PC-9 (cell line): ENCODE results near the gene PAFAH2. TPM values are rescaled to one million over a fixed set of nuclear protein-coding genes. Genes with fewer than 3 reads are reported as not detected.

Experiments
- BruUV-seq: library from RNA; stranded (reverse); fragments of 400-500 nt; replicated peaks from 2 replicates; lab custom pipeline; 2021; lab: Mats Ljungman, UMichigan
- CTCF ChIA-PET: fragments of 300-600 bp; sonication (Branson Sonifier 250); formaldehyde crosslinking; loops from one replicate; lab custom pipeline; 2022; ENCODE audit warnings: antibody characterized with exemption; lab: Charles Lee
- POLR2A ChIA-PET: fragments of 300-600 bp; sonication (Branson Sonifier 250); formaldehyde crosslinking; loops from one replicate; lab custom pipeline; 2022; ENCODE audit warnings: antibody characterized with exemption; ENCODE audit not compliant: unreplicated experiment; lab: Charles Lee
- DNase-seq, 2 experiments: peaks; one replicate each; pipeline versions ENCODE4 v3.0.0 to v3.0.0-alpha.2; 2015 to 2022; ENCODE audit warnings: mixed read lengths in 1 of 2
- H2AFZ ChIP-seq: fragments of 200-600 bp; sonication (generic); 2 replicates; pipeline ENCODE4 v1.8.1; 2017; ENCODE audit warnings: antibody characterized with exemption
- H3F3A ChIP-seq: fragments of 200-600 bp; sonication (generic); 2 replicates; pipeline ENCODE4 v1.8.1; 2017; ENCODE audit warnings: antibody characterized with exemption, mild to moderate bottlenecking, low read depth; ENCODE audit not compliant: insufficient read depth
- H3K27ac ChIP-seq: fragments of 200-600 bp; sonication (generic); 2 replicates; pipeline ENCODE4 v1.6.1; 2016; ENCODE audit warnings: mixed run types
- H3K27me3 ChIP-seq: fragments of 200-600 bp; sonication (generic); 2 replicates; pipeline ENCODE4 v1.6.1; 2016; ENCODE audit warnings: low read depth, mixed run types; ENCODE audit not compliant: insufficient read depth
- H3K36me3 ChIP-seq: fragments of 200-600 bp; sonication (generic); 2 replicates; pipeline ENCODE4 v1.6.1; 2016; ENCODE audit warnings: low read depth, mixed run types
- H3K4me1 ChIP-seq: fragments of 200-600 bp; sonication (generic); replicated peaks from 2 replicates; pipeline ENCODE4 v1.6.1; 2016; ENCODE audit warnings: mixed run types; ENCODE audit not compliant: insufficient read depth
- H3K4me2 ChIP-seq: fragments of 200-600 bp; sonication (generic); 2 replicates; pipeline ENCODE4 v1.6.1; 2017; ENCODE audit warnings: mixed run types
- H3K4me3 ChIP-seq: fragments of 200-600 bp; sonication (generic); 2 replicates; pipeline ENCODE4 v1.6.1; 2016; ENCODE audit warnings: mixed run types
- H3K79me2 ChIP-seq: fragments of 200-600 bp; sonication (generic); 2 replicates; pipeline ENCODE4 v1.6.1; 2017; ENCODE audit warnings: low read depth, mixed run types
- H3K9me2 ChIP-seq: fragments of 200-600 bp; sonication (generic); 2 replicates; pipeline ENCODE4 v1.8.1; 2017; ENCODE audit warnings: mild to moderate bottlenecking; ENCODE audit not compliant: insufficient read depth
- H3K9me3 ChIP-seq: fragments of 200-600 bp; sonication (generic); 2 replicates; pipeline ENCODE4 v1.8.1; 2016; ENCODE audit warnings: low read depth; ENCODE audit not compliant: insufficient read depth
- H4K20me1 ChIP-seq: fragments of 200-600 bp; sonication (generic); 2 replicates; pipeline ENCODE4 v1.8.1; 2017; ENCODE audit not compliant: insufficient read depth
- CTCF ChIP-seq: fragments of 200-600 bp; sonication (generic); conservative IDR thresholded peaks from 2 replicates; pipeline ENCODE4 v1.6.1; 2017; ENCODE audit warnings: mixed run types, antibody characterized with exemption, mild to moderate bottlenecking, moderate library complexity
- EZH2 ChIP-seq: fragments of 200-600 bp; sonication (generic); IDR thresholded peaks from 2 replicates; pipeline ENCODE4 v1.8.0; 2017; ENCODE audit warnings: antibody characterized with exemption, low read depth
- intact Hi-C: fragments of 100-400 bp; cut with micrococcal nuclease; formaldehyde crosslinking; loops from one replicate; pipeline ENCODE4 v1.10.0; 2022; ENCODE audit not compliant: unreplicated experiment
- total RNA-seq: library from RNA; stranded (reverse); gene quantifications from 2 replicates; pipeline ENCODE4 v1.2.3, GENCODE V29; 2021

Gene PAFAH2
- total RNA-seq, 1 experiment from 2014 or later, result 13.9 TPM

DNA sequence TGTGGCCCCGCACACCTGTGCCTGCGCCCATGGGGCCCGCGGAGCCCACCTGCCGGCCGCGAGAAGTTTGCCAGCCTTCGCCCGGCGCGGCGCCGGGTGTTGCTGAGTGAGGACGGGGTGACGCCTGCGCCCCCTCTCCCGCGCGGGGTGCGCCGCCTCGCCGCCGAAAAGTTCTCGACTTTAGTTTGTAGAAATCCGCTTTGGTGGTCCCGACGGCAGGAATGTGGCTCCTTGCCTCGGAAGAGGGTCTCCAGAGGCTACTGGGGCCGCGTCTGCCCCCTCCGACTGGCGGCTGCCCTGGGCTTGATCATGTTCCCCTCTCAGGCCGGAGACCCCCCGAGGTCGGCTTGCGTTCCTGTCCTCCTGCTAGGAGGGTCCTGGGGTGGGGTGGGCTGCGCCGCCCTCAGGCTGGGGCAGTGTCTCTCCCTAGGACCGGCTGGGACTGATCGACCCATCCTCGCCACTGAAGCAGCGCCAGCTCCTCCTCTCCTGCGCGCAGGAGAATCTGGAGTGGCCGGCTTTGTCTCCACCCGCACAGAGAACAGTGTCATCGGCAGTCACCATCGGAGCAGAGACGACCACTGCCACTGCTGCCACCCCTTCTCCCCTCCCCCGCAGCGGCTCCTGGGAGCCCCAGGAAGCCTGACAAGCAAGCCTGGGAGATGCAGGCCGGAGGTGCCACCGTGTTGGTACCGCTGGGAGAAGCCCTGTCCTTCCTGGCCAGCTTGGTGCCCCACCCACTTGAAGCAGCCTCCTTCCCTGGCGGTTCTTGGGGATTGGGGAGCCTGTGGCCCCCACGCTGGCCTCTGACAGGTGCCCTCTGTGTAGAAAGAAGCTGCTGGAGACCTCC, 48.6 kb upstream of the PAFAH2 start:
- Histone ChIP-seq H3K79me2 (no peaks in the 10 kb centered on the region), H3K36me3 (no peaks in the 10 kb centered on the region), H3K27ac (no peak overlapping the region), H4K20me1 (no peaks in the 10 kb centered on the region), H3K27me3 (peaks cover 8% of the 10 kb centered on the region; the same call in 1 of the 2 replicates), H3K9me2 (no peaks in the 10 kb centered on the region), H3K9me3 (no peaks in the 10 kb centered on the region), H3K4me1 (peaks cover 10% of the 10 kb centered on the region; the same call in 1 of the 2 replicates), H3K4me3 (no peak overlapping the region), H2AFZ (no peak overlapping the region), H3F3A (no peaks in the 10 kb centered on the region), H3K4me2 (no peak overlapping the region)
- TF ChIP-seq EZH2 (no peak; the same call in 1 of the 2 replicates), CTCF (no peak)
- ChIA-PET CTCF (no interaction called here), POLR2A (no interaction called here)
- no TSS peak for BruUV-seq
- intact Hi-C loops, result loop anchor here (5.0 kb wide), 1 partner anchor 406 kb away; no protein-coding TSS in a partner anchor
- no peak for DNase-seq

DNA sequence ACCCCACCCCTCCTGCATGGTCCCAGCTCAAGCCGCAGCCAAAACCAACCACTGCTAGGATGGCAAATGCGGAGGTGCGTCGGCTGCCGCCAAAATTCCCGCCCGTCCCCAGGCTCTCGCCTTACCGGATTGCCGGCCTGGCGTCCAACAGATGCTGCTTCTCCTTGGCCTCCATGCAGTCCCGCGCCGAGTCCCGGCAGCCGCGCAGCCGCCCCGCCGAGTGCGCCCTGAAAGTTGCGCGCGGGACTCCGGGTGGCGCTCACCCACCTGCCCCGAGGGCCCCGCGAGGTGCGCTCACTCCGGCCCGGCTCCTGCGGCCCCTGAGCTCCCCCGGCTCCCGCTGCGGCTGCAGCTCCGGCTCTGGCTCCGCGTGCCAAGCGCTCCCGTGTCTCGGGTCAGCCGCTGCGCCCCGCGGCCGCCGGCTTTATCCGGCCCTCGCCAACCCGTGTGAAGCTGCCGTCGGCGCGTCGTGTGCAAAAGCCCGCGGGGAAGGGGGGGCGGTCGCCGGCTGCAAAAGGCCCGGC, 47.9 kb upstream of the PAFAH2 start, which contains the start of gene SLC30A2:
TSS of gene SLC30A2 (minus strand) at position 397 of the 524 bp plus-strand sequence. CDS start at position 175, 222 bp downstream.
- intact Hi-C loops, result loop anchor here (5.0 kb wide), 1 partner anchor 407 kb away; no protein-coding TSS in a partner anchor
- Histone ChIP-seq H3K27me3 (peaks cover 8% of the 10 kb centered on the region; the same call in 1 of the 2 replicates), H3K36me3 (no peaks in the 10 kb centered on the region), H3F3A (no peaks in the 10 kb centered on the region), H2AFZ (no peak within 1 kb of the TSS), H4K20me1 (no peaks in the 10 kb centered on the region), H3K27ac (no peak within 1 kb of the TSS), H3K79me2 (no peaks in the 10 kb centered on the region), H3K4me1 (peaks cover 4% of the 10 kb centered on the region; the same call in 1 of the 2 replicates), H3K4me3 (no peak within 1 kb of the TSS), H3K9me3 (no peaks in the 10 kb centered on the region), H3K9me2 (no peaks in the 10 kb centered on the region), H3K4me2 (no peak within 1 kb of the TSS)
- ChIA-PET POLR2A (no interaction called here), CTCF (interaction anchor here (1.2 kb wide), 1 partner anchor 78 kb away, joined by 9 read pairs; no protein-coding TSS in a partner anchor)
- TF ChIP-seq EZH2 (no peak), CTCF (no peak)
- no peak for DNase-seq
- BruUV-seq, result no TSS peak

- no peaks in the 10 kb centered on the region for H3K36me3 ChIP-seq
- no peak overlapping the region for H2AFZ ChIP-seq
- H3K9me3 ChIP-seq, result no peaks in the 10 kb centered on the region
- intact Hi-C loops, result loop anchor here (5.0 kb wide), 1 partner anchor 407 kb away; no protein-coding TSS in a partner anchor
- no peak overlapping the region for H3K4me3 ChIP-seq
- no peak overlapping the region for H3K27ac ChIP-seq
- TF ChIP-seq CTCF (no peak), EZH2 (no peak)
- H3F3A ChIP-seq, result no peaks in the 10 kb centered on the region
- no peaks in the 10 kb centered on the region for H3K9me2 ChIP-seq
- BruUV-seq, result no TSS peak
- peaks cover 8% of the 10 kb centered on the region; the same call in 1 of the 2 replicates for H3K27me3 ChIP-seq
- no peaks in the 10 kb centered on the region for H3K4me1 ChIP-seq
- POLR2A ChIA-PET, result no interaction called here
- CTCF ChIA-PET, result interaction anchor here (1.2 kb wide), 1 partner anchor 78 kb away, joined by 9 read pairs; no protein-coding TSS in a partner anchor
- no peak for DNase-seq
- H4K20me1 ChIP-seq, result no peaks in the 10 kb centered on the region
- no peaks in the 10 kb centered on the region for H3K79me2 ChIP-seq
- no peak overlapping the region for H3K4me2 ChIP-seq
Measured at GRCh38 chr1:26044971-26045721, 47.3 kb upstream of the PAFAH2 start.
